HG02759 (cell line): ENCODE data around the gene C6orf136.
A peak's percentile ranks its signal among the peaks of the same experiment; 100 is the strongest.

ENCODE experiments used
- ATAC-seq: cut with Tn5 transposase; IDR thresholded peaks from one replicate; pipeline ENCODE4 v1.9.1; 2021; ENCODE audit warnings: mild to moderate bottlenecking, moderate library complexity; ENCODE audit not compliant: unreplicated experiment

Gene C6orf136

DNA sequence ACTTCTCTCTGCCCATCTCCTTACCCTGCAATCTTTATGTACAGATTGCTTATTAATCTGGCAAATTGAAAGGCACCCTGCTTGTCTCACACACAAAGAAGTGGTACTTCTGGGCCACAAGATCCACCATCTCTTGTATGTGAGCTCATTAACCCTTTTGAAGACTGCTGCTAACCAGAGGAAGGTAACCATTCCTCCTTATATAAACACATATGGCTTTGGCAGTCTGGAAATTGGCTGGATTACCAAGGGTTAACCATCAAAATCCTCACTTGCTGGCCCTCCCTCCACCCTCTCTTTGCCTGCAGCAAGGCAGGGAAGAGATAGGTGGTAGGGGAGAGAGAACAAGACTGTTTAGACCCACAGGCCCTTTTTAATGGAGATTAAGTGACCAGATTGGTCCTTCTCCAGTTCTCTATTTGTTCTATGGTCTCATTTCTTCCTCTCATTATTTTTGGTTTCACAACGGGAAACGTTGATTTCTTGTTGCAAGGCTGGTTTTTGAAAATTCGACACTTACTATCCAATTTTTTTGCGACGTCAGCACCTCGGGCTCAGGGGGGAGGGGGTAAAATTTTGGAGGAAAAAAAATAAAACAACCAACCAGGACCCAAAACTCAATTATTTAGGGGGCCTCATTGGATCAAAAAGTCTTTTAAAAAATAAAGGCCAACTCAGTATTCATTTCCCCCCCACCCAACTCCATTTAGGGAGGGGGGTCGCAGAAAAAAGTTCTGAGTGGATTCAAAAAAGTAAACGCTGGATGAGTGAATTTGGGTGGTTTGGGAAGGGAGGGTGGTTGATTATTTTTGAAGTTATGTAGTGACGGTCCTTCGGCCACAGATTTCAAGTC lies 30.7 kb upstream of the C6orf136 start:
- no peak for ATAC-seq

DNA sequence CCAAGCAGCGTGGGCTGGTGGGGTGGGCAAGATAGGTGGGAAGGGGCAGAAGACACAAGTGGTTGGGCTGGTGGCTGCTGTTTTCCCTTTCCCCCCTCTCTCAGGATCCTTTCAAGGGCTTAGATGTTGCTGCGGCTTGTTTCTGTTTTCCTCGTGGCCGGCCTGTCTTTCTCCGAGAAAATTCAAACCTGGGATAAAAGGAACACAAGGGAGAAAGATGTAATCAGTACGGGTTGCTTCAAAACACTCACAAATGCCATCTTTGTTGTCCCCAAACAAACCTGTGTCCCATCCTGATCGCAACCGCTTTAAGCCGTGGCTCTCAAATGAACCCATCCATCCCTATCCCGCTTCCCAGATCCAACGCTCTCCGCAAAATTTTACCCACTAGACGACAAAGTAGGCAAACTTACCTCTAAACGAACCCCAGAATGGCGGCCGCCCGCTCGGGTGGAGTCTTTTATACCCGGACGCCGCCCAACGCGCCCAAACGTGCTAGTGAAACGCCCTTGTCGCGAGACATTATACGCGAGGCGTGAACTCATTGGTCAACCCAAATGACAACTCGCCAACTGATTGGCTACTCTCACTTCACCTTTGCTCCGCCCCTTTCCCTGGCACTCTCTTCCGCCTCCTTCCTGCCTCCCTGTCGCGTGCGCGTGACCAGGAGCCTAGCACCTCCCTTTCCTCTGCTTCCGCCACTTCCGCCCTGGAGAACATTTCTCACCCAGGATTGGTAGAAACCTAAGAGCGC lies 29.9 kb upstream of the C6orf136 start, which contains the start of gene PPP1R10:
Gene PPP1R10 (minus strand): TSS at position 433 of the 754 bp plus-strand sequence. CDS start 7,299 bp downstream, outside the sequence.
- ATAC-seq, result peak; percentile 85

DNA sequence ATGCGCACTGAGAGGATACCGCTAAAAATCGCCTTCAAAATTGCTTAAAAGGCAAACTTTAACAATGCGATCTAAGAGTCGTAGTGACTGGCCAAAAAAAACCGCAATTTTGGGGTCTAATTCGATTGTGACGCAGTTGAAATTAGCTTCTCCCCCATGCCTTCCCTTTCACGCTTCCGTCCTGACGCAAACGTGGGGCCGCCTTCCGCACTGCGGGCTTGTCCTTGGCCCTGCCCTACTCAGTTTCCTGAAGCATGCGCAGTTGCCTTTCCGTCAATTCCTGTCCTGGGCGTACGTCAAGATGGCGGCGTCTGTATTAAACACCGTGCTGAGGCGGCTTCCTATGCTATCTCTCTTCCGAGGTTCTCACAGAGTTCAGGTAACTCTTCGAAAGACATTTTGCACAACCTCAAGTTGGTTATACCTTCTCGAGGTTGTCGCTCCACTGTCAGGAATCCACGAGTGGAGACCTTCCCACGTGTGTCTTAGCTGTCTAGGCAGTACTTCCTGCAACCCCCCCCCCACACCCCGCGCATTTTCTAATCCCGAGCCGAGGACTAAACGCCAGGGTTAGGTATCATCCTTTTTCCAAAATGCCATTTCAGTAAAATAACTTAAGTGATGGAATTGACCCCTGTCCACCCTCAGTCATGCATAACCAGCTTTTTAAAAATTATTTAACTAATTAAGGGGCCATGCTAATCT lies 29.2 kb upstream of the C6orf136 start, which contains the start of gene MRPS18B:
Gene MRPS18B (plus strand): TSS at position 276 of the 705 bp plus-strand sequence. CDS start 26 bp downstream, at position 302.
- ATAC-seq, result peak; percentile 81

DNA sequence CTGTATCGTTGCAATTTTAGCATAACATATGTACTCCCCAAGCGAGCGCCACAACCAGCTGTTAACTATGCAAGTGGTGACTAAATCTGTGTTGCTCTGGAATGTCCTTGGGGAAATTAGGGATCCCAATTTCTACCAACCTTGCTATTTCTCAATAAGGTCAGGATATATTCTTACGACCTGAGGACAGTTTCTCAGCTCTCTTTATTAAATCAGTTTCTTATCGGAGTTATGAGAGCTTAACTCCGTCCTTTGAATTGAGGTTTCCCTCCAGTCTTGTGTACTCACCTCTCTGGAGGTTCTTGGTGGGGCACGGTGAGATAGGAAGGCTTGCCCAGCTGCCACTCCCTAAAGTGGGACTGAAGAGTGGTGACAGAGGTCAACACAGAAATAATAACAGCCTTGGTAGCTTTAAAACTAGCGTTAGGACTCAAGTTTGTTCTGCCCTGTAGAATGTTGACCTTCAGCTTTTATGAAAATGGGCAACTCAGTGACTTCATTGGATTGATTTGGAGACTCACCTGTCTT lies 28.6 kb upstream of the C6orf136 start:
- no peak for ATAC-seq

DNA sequence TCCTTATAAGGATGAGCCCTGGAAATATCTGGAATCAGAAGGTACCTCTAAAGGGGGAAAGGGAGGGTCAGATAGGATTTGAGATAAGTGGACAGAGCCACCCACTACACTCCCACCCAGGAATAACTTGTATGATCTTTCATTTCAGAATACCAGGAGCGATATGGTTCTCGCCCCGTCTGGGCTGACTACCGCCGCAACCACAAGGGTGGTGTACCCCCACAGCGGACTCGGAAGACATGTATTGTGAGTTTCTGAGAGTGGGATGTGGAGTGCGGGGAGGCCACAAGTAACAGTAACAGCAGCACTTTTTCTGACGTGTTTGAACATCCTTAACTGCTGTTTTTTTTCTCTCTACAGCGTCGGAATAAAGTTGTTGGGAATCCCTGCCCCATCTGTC lies 27.4 kb upstream of the C6orf136 start:
- ATAC-seq, result no peak

DNA sequence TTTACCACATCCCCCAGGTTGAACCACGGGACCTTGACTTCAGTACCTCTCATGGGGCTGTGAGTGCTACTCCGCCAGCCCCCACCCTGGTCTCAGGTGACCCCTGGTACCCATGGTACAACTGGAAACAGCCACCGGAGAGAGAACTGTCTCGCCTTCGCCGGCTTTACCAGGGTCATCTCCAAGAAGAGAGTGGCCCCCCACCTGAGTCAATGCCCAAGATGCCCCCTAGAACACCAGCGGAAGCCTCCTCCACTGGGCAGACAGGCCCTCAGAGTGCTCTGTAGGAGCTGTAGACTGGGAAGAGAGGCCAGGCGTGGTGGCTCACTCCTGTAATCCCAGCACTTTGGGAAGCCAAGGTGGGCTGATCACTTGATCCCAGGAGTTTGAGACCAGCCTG lies 21.4 kb upstream of the C6orf136 start:
- ATAC-seq, result no peak

DNA sequence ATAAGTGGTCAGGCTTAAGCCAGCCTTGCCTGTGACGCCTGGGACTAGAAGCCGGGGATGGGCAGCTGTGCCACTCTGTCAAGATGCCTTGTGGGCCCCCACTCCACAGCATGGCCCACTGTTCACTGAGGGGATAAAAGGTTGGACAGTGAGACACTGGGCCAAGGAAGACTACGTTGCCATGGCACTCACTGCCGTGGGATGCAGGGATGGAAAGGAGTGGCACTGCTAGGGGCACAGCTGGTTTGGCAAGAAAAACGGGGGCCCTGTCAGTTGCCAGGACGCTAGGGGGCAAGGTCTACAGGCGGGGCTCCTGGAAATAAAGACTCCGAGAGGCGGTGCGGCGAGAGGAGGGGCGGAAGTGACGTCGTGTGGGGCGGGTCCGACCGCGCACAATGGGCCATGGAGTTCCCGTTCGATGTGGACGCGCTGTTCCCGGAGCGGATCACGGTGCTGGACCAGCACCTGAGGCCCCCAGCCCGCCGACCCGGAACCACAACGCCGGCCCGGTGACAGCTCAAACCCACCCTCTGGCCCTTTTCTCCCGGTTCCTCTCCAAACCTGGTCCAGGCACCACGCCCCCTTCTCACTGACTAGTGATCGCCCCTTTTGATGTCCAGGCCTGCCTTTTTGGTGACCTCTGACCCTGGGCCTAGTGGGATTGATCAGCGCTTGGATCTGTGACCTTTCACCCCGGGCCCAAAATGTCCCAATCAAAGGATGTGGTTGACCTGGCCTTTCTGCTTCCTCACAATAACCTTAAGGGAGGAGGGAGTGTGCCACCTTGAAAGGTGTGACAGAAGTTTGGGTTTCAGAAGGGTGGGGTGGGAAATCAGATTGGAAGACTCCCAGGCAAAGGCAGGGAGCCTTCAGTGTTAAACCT lies 20.2 kb upstream of the C6orf136 start, which contains the start of gene ATAT1:
Gene ATAT1 (plus strand): TSS at position 391 of the 883 bp plus-strand sequence.
- peak; percentile 88 for ATAC-seq

DNA sequence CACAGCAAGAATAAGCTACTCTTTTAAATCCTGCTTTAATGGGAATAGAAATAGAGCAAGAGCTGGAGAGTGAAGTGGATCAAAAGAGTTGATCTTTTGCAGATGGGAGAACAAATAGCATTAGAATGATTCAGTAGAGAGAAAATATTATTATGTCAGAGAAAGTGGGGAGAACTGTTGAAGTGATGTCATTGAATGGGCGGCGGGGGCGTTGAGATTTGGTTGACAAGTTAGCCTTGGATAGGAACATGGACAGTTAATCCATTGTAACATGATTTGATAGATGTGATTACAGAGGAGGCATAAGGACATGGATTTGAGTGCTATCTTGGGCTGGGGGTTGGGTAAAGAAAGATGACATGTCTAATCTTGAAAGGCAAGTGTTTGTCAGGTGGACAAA lies 11.1 kb upstream of the C6orf136 start:
- no peak for ATAC-seq

DNA sequence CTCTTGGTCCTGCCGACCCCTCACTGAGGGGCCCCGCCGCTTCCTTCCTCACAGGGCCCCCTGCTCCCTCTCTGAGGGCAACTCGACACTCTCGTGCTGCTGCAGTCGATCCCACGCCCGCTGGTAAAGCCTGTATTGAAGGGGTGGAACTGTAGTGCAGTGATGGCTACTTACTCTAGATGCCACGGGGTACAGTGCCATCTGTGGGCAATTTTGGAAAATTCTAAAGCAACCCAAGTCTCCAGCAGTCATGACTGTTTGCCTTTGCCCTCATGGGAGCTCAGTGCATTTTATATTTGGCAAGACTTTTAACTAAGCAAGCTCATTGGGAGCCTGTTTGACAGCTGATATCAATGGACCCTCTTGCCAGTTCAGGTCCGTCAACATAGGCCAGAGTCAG lies 6.5 kb upstream of the C6orf136 start:
- ATAC-seq, result no peak

DNA sequence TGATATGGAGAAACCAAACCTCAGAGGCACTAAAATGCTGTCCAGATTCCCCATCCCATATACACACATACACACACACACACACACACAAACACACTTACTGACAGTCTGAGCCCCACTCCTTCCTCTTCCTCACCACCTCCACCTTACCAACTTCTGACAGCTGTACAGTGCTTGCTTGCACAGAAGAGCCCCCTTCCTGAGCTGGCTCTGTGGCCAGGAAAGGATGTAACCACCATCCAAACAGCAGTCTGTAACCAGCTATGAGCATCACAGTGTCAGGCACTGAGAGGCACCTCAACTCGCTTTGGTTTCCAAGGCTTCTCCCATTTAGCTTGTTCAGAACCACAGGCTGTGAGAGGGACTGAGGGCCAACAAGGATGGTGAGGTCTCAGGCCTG lies 5.9 kb upstream of the C6orf136 start:
- ATAC-seq, result no peak

DNA sequence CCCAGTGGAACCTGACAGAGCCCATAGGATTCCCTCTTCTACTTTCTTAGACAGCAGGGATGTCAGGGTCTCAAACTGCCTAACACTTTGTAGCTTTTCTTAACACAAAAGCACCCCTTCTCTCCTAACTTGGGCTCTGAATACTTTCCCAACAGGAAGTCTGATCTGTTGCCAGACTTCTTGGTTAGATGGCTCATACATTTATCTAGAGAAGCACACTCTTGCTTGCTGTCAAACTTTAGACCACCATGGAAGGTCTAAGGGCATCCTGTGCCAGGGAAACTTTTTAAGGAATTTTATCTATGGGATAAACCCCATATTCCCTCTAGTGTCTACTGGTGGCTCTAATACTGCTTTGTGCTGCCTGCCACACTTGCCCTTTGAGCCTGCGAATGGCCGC lies 3.3 kb upstream of the C6orf136 start:
- no peak for ATAC-seq

DNA sequence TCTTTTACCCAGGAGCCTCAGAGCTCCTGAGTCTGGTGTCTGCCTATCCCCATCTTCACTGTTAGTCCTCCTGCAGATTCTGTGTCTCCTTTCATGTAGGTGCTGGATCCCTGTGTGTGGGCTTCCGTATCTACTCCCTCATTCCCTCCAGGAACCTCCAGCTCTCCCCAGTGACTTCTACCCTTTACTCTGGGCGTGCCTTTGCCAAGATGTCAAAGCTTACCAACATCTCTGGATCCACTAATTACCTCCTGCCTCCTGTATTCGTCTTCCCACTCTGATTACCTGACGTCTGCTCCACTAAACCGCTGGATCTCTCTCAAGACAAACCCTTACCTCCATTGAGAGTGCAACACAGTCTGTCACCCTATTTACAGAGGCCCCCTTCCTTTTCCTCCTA lies 2.2 kb upstream of the C6orf136 start:
- no peak for ATAC-seq

DNA sequence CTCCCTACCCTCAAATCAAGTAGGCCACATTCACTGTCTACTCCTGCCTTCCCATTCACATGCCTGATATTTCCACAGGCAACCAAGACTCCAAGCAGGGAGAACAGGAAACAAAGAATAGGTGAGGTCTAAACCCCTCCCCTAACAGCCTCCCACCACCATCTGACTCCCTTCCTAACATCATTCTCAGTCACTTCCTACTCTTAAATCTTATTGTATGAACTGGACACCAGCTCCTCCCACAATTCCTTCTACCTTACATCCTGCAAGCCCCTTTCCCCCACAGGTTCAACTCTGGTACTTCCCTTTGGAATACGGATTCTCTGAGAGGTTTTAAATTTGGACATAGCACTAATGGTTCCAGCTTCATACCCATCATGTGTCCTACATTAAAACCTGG lies 944 bp upstream of the C6orf136 start:
- ATAC-seq, result no peak

DNA sequence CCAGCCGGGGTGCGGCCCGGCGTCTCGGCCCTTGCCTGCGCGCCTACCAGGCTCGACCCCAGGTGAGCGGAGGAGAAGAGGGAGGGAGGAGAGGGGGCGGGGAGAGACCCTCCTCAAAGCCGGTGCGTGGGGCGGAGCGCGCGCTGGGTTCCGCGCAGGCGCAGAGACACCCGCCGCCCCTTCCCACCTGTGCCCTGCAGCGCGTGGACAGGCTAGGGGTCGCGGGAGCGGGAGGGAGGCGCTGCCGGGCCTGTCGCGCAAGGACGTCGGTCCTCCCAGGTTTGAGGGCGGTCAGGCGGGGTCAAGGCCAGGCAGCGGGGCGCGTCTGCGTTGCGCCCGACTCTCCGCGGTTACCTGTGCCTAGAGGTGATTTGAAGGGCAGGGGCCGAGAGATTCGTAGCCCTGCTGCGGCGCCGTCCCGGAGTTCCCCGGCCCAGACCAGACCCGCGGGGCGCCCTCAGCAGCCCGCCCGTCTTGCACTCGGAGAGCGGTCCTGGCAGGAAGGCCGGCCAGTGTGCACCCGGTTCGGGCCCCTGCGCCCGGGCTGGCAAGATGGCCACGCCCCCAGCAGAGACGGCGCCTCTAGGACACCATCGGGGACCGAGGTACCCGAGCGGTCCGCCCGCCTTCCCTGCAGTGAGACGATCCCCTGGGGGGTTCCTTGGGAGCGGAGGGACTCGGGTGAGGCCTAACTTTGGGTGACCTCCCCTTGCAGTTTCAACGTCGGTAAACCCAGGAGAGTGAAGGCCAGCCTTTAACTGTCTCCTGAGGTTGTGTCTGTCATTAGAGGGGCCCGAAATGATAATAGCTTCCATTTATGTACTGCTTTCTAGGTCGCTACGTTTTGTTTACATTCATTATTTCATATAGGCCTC lies 546 bp downstream of the C6orf136 start:
- peak; percentile 69 for ATAC-seq

DNA sequence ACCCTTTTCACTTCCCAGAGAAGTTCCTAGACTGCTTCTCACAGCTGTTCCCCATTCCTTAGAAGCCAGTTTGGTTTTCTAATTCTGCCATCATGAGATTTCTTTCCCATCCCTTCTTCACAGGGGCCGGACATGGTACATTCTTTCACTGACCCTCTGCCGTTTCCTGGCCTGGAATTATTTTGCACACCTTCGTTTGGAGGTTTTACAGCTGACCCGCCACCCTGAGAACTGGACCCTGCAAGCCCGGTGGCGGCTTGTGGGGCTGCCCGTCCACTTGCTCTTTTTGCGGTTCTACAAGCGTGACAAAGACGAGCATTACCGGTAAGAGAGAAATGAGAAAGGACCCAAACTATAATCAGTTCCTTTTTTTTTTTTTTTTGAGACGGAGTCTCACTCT lies 4.2 kb downstream of the C6orf136 start:
- no peak for ATAC-seq

DNA sequence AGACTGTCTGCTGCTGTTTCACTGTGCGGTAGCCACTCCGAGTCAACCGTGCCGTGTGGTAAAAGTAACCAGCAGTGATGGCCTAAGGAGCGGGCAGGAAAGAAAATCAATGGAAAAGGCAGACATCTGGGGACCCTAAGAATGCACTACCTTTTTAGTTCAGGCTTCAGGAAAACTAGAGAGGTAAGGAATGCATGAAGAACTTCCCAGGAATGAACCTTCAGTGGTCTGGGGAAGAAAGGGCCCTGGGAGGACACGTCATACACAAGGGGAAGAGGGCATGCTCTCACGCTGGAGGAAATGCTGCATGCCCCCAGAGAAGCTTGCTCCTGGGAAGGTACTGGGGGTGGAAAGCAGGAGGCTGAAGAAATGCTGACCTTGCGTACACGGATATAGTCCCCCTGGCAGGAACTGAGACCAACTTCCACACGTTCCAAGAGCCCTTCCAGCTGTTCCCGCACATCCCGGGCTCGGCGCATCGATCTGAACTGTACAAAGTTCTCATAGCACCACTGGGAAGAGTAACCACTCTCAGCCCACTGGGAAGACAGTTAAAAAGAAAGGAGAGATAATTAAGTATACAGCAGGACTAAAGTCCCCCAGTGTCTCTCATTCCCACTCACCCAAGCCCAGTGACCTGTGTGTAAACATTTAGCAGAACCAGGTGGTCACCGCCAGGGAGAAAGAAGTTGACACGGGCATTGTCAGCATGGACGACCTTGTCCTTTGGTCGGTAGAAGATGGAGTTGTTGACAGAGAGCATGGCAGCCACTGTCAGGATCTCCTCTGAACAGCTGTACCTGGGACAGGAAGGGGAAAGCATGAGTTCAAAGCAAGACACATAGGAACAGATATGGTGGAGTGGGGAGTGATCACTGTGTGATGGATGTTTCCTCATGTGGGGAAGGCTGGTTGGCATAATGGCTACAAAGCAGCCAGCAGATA lies 8.1 kb downstream of the C6orf136 start:
- no peak for ATAC-seq

DNA sequence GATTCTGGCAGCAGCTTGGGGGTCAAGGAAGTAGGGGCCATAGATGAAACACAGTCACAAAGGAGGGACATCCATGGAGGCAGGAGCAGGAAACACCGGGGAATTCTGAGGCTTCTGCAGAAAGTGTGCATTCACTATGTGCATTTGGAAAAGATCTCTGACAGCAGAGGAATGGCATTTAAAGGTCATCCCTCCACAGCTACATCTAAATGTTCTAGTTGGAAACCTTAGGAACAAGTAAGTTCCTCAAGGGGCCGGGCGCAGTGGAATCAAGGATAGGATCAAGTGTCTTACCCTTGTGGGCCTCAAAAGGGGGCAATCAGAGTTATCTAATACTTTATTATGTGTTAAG lies 8.8 kb downstream of the C6orf136 start:
- no peak for ATAC-seq

DNA sequence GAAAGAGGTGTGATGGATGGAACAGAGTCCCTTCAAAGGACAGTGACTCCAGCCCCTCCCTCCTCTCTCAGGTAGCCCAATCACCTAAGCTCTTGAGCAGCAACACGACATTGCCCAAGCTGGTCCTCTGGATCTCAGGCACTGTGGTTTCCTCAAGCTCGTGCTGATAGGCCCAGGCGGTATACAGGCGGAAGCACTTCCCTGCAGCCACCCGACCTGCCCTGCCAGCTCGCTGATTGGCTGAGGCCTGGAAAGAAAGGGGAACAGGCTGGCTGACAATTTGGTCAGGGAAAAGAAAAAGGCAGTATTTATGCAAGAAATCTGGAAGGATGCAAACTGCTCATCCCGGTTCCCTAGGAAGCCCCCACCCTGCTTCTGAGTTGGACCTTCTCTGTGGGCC lies 9.6 kb downstream of the C6orf136 start:
- ATAC-seq, result no peak
